HG03565 (cell line): ENCODE results near the gene OR52E4.

ENCODE experiments used
- ATAC-seq: cut with Tn5 transposase; IDR thresholded peaks from one replicate; pipeline ENCODE4 v1.9.1; 2021; ENCODE audit warnings: mild to moderate bottlenecking, moderate library complexity; ENCODE audit not compliant: unreplicated experiment

Gene OR52E4

DNA sequence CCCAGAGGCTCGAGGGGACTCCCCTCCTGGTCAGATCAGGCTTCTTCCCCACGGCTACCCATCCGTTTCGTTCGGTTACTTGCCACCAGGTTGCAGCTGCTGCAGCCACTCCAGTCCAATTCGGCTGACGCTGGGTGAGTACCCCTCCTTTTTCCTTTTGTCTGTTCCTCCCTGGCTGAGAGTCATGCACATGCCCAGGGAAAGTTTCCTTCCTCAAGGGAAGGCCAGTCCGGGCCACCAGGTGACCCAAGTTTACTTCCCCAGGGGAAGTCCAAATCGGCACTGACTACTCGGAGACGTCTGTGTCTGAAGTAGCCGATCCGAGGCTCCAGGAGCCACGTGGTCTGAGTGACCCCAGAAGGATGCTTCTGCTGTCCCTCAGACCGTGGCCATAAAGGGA is 48.4 kb downstream of the OR52E4 start:
- ATAC-seq: no peak

GRCh38 chr11:5929571-5930368 is 49.3 kb downstream of the OR52E4 start:
- no peak for ATAC-seq

DNA sequence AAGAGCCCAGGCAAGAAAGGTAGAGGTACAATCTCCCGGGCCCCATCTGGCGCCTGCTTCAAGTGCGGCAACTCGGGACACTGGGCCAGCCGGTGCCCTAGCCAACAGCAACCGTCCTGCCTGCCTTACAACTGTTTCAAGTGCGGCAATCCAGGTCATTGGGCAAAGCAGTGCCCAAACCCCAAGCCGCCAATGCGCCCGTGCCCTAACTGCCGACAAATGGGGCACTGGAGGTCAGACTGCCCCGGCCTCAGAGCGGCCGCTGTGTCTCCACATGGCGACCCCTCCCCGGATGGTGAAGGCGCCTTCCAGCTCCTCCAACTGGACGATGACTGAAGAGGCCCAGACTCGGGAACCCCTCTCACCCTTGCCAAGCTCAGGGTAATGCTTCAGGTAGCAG is 50.2 kb downstream of the OR52E4 start:
- no peak for ATAC-seq

DNA sequence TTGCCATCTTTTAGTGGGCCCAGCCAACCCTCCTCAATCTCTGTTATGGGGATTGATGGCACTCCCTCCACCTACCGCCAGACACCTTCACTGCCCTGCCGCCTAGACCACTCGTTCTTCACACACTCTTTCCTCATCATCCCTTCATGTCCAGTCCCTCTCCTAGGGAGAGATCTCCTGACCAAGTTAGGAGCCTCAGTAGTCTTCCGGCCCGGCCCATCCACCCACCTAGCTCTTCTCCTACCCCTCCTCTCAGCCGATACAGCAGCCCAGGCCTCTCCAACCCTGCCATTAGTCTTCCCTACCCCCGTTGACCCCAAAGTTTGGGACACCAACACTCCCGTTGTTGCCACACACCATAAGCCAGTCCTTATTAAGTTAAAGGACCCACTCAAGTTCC is 50.6 kb downstream of the OR52E4 start:
- no peak for ATAC-seq

- no peak for ATAC-seq
Observed at GRCh38 chr11:5932671-5933070, 52.2 kb downstream of the OR52E4 start.

- ATAC-seq: no peak
Observed at GRCh38 chr11:5933116-5933515, 52.7 kb downstream of the OR52E4 start.
